GM13976 (cell line): ENCODE measurements around the gene TSGA10IP.

Experiments used
- DNase-seq: peaks from one replicate; pipeline ENCODE4 v3.0.0; 2012; ENCODE audit warnings: low spot score
- in situ Hi-C: fragments of 300-500 bp; cut with MboI; formaldehyde crosslinking; loops from one replicate; pipeline ENCODE4 v1.12.0; 2022; ENCODE audit warnings: low sequenced_read_pairs, mixed read lengths, inconsistent platforms; ENCODE audit not compliant: unreplicated experiment
- TF ChIP-seq, protein P1 (sequence below): IDR thresholded peaks from 2 replicates; pipeline ENCODE4 v1.5.1; 2012; ENCODE audit warnings: borderline replicate concordance, mild to moderate bottlenecking; ENCODE audit not compliant: insufficient read depth; ENCODE audit errors: extremely low read depth, missing control alignments, control extremely low read depth

The TSGA10IP gene

DNA sequence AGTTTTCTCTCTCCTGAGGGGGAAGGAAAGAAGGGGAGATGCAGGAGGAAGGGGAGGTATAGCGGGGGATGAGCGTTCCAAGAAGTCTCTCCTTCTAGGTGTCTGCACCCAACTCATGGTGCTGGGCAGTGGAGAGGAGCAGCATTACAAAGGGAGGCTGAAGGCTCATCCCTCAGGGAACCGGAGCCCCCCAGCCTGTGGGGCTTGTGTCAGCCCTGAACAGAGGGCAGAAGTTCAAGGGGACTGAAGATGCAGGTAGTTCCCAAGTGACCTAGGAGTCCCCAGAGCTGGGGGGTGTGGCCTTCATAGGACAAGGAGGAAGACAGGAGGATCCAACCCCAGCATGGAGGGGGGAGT, 28.2 kb upstream of the TSGA10IP start:
- in situ Hi-C loops = no loop called here
- TF ChIP-seq, protein P1, sequence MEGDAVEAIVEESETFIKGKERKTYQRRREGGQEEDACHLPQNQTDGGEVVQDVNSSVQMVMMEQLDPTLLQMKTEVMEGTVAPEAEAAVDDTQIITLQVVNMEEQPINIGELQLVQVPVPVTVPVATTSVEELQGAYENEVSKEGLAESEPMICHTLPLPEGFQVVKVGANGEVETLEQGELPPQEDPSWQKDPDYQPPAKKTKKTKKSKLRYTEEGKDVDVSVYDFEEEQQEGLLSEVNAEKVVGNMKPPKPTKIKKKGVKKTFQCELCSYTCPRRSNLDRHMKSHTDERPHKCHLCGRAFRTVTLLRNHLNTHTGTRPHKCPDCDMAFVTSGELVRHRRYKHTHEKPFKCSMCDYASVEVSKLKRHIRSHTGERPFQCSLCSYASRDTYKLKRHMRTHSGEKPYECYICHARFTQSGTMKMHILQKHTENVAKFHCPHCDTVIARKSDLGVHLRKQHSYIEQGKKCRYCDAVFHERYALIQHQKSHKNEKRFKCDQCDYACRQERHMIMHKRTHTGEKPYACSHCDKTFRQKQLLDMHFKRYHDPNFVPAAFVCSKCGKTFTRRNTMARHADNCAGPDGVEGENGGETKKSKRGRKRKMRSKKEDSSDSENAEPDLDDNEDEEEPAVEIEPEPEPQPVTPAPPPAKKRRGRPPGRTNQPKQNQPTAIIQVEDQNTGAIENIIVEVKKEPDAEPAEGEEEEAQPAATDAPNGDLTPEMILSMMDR = no peak
- no peak for DNase-seq

GRCh38 chr11:65917434-65918210, 27.7 kb upstream of the TSGA10IP start:
- no peak for DNase-seq
- in situ Hi-C loops = no loop called here
- TF ChIP-seq, protein P1 = no peak

- in situ Hi-C loops = no loop called here
- DNase-seq = no peak
Observed at GRCh38 chr11:65918211-65919140, 26.8 kb upstream of the TSGA10IP start, which contains the start of gene C11orf68. C11orf68 (minus strand) TSS chr11:65919062; CDS start chr11:65919031, 31 bp downstream.

DNA sequence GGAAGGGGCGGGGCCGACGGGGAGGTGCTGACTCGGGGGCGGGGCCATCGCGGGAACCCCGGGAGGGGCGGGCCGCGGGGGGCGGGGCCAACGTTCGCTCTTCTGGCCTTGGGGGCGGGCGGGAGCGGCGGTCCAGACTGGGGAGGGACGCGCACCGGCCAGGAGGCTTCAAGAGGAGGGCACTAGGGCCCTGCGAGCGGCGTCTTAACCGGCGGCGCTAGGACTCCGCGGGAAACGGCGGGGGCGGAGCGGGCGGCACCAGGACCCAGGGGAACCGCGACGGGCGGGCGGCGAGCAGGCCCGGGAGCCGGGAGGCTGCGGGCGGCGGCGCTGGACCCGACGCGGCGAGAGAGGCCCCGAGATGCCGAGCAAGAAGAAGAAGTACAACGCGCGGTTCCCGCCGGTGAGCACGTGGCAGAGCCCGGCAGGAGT, 26.1 kb upstream of the TSGA10IP start, which contains the start of gene DRAP1:
TSS of gene DRAP1 (plus strand) at position 286 of the 432 bp plus-strand sequence. CDS start at position 362, 76 bp downstream.
- in situ Hi-C loops = no loop called here
- TF ChIP-seq, protein P1 = no peak
- peak; percentile 100 for DNase-seq

More at GRCh38 chr11:65918211-65919140, 26.8 kb upstream of the TSGA10IP start, which contains the start of gene C11orf68:
- TF ChIP-seq, protein P1 = no peak

- TF ChIP-seq, protein P1 = no peak
- peak; percentile 80 for DNase-seq
- in situ Hi-C loops = no loop called here
Observed at GRCh38 chr11:65919573-65920371, 25.5 kb upstream of the TSGA10IP start.
